ENCODE measurements around the gene BPIFB6. TPM values are rescaled to one million over a fixed set of nuclear protein-coding genes. Genes with fewer than 3 reads are reported as not detected.

BPIFB6 gene
- total RNA-seq, 1 experiment from 2014 or later, result not detected

DNA sequence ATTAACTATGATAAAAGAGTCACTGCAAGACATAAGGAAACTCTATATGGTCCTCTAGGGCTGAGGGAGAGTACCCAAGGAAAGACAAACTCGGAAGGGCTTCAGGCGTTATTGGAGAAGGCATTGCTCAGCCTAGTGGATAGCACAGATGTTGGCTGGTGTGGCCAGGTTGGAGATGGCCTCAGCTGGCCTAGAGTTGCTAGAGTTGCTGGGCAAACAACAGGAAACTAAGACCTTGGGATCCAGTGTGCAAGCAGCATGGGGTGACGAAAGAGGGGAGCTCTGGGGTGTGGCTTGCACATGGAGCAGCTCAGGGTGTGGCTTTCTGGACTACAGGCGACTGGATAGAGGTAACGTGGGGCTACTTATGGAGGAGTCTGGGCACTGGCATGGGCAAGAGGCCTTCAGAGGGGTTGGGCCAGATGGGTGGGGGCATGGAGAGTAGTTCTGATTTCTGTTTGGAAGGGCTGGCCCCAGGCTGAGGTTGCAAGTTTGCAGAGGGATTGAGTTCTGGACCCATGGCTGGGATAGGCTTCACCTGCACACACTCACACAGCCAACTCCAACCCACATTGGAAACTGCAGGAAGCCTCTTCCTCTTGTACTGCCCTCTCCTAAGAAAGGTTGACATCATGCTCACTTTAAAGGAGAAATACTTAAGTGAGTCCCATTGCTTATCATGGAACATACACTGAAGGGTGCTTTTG, 5.2 kb upstream of the BPIFB6 start:
- ChIA-PET CTCF (no interaction called here), POLR2A (ENCODE audit: low non-redundant PET) (no interaction called here)
- peaks cover 5% of the 10 kb centered on the region for H3K27me3 ChIP-seq (replicated peaks; ENCODE audit: insufficient read depth, low read depth, low read length, poor library complexity)
- no peak for DNase-seq (ENCODE audit: low spot score)
- no peaks in the 10 kb centered on the region for H3K36me3 ChIP-seq (ENCODE audit: insufficient read depth, low read length, poor library complexity, severe bottlenecking)
- BruUV-seq (replicated peaks), result no TSS peak
- H3K27ac ChIP-seq (ENCODE audit: low read depth, low read length, poor library complexity, severe bottlenecking), result no peak overlapping the region
- no peak overlapping the region for H3K4me3 ChIP-seq (ENCODE audit: low read depth, low read length, poor library complexity, severe bottlenecking)
- no peaks in the 10 kb centered on the region for H3K9me3 ChIP-seq (ENCODE audit: low read depth, low read length, poor library complexity, severe bottlenecking)
- H3K4me1 ChIP-seq (ENCODE audit: insufficient read depth, low read length, poor library complexity, severe bottlenecking), result no peaks in the 10 kb centered on the region
- TF ChIP-seq, protein P1, sequence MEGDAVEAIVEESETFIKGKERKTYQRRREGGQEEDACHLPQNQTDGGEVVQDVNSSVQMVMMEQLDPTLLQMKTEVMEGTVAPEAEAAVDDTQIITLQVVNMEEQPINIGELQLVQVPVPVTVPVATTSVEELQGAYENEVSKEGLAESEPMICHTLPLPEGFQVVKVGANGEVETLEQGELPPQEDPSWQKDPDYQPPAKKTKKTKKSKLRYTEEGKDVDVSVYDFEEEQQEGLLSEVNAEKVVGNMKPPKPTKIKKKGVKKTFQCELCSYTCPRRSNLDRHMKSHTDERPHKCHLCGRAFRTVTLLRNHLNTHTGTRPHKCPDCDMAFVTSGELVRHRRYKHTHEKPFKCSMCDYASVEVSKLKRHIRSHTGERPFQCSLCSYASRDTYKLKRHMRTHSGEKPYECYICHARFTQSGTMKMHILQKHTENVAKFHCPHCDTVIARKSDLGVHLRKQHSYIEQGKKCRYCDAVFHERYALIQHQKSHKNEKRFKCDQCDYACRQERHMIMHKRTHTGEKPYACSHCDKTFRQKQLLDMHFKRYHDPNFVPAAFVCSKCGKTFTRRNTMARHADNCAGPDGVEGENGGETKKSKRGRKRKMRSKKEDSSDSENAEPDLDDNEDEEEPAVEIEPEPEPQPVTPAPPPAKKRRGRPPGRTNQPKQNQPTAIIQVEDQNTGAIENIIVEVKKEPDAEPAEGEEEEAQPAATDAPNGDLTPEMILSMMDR (conservative IDR thresholded peaks at IDR 0.05; ENCODE audit: low read depth, low read length), result no peak
- TF ChIP-seq EZH2 (IDR thresholded peaks at IDR 0.05; ENCODE audit: borderline replicate concordance, low read depth, low read length, poor library complexity, severe bottlenecking), result no peak
- intact Hi-C loops (cut with micrococcal nuclease; ENCODE audit: unreplicated experiment), result no loop called here

DNA sequence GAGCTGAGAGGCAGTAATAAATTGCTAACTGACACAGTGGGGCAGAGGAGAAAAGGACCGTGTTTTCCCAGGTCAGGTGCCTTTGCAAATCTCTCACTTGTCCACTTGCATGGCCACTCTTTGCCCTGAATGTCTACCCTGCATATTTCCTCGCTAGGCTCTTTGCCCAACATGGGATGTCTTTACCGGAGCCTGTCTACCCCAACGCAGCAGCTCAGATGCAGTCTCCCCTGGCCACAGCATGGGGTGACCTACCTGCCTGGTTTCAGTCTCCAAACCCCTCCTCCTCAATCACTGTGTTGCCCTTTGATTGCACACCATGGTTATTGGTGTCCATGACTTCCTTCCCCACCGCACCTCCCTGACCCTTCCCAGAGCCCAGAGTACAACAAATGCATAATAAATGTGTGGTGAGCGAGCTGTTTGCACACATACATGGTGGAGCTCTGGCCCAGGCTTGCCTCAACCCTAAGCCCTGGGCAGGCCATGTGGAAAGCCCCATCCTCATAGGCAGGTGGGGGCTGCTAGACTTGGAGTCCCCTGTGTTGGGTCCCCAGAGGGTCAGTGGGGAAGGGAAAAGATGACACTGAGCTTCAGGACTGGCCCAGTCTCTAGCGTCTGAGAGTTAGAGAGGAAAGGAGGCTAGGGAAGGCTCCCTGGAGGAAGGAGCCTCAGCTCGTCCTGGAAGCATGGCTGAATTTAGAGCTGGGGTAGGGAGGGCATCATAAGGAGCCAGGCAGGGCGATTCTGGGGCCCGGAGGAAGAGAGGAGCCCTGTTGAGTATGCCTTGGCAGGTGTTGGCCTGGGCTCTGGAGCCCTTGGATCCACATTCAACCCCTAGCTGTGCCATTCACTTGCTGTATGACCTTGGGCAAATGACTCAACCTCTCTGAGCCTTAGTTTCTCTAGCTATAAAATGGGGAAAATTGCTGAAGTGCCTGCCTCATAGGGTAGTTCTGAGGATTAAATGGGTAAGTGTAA, 4.4 kb upstream of the BPIFB6 start:
- intact Hi-C loops (cut with micrococcal nuclease; ENCODE audit: unreplicated experiment), result no loop called here

More for the DNA sequence above, 4.4 kb upstream of the BPIFB6 start:
- no TSS peak for BruUV-seq (replicated peaks)
- Histone ChIP-seq H3K4me3 (ENCODE audit: low read depth, low read length, poor library complexity, severe bottlenecking) (no peak overlapping the region), H3K27ac (ENCODE audit: low read depth, low read length, poor library complexity, severe bottlenecking) (no peak overlapping the region), H3K27me3 (replicated peaks; ENCODE audit: insufficient read depth, low read depth, low read length, poor library complexity) (peaks cover 5% of the 10 kb centered on the region), H3K4me1 (ENCODE audit: insufficient read depth, low read length, poor library complexity, severe bottlenecking) (no peaks in the 10 kb centered on the region), H3K36me3 (ENCODE audit: insufficient read depth, low read length, poor library complexity, severe bottlenecking) (no peaks in the 10 kb centered on the region), H3K9me3 (ENCODE audit: low read depth, low read length, poor library complexity, severe bottlenecking) (no peaks in the 10 kb centered on the region)
- ChIA-PET POLR2A (ENCODE audit: low non-redundant PET) (no interaction called here), CTCF (no interaction called here)
- no peak for DNase-seq (ENCODE audit: low spot score)
- TF ChIP-seq EZH2 (IDR thresholded peaks at IDR 0.05; ENCODE audit: borderline replicate concordance, low read depth, low read length, poor library complexity, severe bottlenecking), result no peak
- TF ChIP-seq, protein P1 (conservative IDR thresholded peaks at IDR 0.05; ENCODE audit: low read depth, low read length), result no peak
